22Rv1 (cell line): ENCODE measurements around the gene COMMD6.

ENCODE experiments used
- ZFX ChIP-seq: fragments of 450-650 bp; IDR thresholded peaks from 2 replicates; pipeline ENCODE4 v1.6.1; 2017; ENCODE audit warnings: antibody characterized with exemption, borderline replicate concordance
- TF ChIP-seq, protein P1 (sequence below): fragments of 450-650 bp; IDR thresholded peaks from 2 replicates; pipeline ENCODE4 v1.5.1; 2017; ENCODE audit warnings: mild to moderate bottlenecking

DNA sequence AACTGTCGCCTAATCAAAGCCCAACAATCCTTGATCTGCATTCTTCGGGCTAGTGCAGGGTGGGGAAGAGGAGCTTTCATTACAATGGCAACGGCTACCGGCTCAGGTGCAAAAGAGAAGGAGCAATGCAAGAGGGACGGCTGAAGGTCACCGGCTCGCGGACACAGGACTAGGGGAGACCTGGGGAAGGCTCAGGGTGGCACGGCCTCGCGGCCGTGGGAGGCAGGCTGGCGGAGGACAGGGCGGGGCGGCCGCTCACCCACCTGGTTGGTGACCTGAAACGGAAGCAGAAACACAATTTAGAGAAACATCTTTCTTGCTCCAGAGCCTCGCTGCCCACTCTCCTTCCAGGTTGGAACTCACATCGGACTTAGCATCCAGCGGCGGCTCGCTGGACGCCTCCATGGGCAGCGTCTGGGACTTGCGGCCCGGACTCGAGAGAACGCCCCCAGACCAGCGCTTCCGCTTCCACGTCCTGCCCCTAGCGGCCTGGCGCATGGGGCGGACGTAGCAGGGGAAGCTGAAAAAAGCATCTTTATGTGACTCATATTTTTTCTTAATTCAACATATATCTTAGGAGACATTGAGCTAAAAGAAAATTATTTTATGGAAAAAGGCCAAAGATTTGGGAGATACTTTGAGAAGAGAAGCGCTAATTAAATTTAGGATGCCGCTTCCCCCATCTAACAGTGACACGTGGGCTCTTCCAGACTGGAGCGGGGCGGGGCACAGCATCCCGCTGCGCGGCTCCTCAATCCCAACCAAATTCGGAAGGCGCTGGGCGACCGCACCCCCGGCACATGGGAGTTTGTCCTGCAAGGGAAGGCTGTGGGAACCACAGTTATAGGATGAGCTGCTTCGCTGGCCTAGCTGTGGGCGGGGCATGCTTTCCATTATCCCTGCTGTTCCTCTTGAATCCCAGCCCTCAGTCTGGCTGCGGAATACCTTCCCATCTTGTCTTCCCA, at the start of gene COMMD6:
- TF ChIP-seq, protein P1, sequence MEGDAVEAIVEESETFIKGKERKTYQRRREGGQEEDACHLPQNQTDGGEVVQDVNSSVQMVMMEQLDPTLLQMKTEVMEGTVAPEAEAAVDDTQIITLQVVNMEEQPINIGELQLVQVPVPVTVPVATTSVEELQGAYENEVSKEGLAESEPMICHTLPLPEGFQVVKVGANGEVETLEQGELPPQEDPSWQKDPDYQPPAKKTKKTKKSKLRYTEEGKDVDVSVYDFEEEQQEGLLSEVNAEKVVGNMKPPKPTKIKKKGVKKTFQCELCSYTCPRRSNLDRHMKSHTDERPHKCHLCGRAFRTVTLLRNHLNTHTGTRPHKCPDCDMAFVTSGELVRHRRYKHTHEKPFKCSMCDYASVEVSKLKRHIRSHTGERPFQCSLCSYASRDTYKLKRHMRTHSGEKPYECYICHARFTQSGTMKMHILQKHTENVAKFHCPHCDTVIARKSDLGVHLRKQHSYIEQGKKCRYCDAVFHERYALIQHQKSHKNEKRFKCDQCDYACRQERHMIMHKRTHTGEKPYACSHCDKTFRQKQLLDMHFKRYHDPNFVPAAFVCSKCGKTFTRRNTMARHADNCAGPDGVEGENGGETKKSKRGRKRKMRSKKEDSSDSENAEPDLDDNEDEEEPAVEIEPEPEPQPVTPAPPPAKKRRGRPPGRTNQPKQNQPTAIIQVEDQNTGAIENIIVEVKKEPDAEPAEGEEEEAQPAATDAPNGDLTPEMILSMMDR, result no peak
- TF ChIP-seq ZFX, result no peak
